T1000 (cell line): ENCODE results near the gene ACP2.

Experiments
- DNase-seq: peaks from one replicate; lab custom pipeline; 2025; ENCODE audit warnings: mixed read lengths; lab: John Stamatoyannopoulos, UW

The ACP2 gene

DNA sequence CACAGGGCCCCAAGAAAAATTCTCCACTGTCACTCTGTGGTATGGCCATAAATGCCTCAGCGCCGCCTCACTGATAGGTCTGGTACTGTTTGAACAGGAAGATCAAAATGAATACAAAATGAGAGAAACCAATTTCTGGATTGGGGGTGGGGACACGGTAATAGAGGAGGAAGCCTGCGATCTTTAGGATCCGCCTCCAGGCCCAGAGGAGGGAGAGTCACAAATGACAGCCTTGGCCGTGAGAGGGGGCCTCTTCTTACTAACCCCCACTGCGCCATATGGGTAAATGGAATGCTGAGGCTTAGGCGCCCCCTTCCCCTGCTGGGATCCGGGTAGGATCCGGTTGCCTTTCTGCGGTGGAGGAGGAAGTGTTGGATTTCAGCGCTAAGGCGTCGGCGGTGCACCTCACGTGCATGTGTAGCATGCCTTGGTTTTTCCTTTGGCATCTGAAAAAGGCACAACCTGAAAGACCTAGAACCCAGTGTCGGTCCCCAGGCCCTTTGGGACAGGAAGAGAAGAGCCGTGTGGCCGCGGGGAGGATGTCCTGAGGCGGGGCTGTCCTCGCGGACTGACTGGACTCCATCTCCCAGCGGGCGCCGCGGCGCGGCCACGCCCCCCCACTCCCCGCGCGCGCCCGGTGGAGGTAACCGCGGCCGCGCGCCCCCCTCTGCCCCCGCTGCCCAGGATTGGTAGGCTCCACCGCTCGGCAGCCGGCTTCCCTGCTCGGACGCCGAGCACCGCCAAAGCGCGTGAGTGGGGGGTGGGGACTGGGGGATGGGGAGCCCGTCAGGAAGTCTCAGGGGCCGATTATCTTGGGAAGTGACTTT lies 20.6 kb upstream of the ACP2 start:
- peak; percentile 62 for DNase-seq

DNA sequence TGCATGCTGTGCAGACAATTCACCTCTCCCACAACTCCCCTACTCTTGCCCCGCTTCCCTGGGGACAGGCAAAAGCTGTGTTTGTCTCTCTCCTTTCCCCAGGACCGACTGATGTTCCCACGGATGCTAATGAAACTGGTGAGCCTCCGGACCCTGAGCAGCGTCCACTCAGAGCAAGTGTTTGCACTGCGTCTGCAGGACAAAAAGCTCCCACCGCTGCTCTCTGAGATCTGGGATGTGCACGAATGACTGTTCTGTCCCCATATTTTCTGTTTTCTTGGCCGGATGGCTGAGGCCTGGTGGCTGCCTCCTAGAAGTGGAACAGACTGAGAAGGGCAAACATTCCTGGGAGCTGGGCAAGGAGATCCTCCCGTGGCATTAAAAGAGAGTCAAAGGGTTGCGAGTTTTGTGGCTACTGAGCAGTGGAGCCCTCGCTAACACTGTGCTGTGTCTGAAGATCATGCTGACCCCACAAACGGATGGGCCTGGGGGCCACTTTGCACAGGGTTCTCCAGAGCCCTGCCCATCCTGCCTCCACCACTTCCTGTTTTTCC lies 19.9 kb upstream of the ACP2 start:
- no peak for DNase-seq

DNA sequence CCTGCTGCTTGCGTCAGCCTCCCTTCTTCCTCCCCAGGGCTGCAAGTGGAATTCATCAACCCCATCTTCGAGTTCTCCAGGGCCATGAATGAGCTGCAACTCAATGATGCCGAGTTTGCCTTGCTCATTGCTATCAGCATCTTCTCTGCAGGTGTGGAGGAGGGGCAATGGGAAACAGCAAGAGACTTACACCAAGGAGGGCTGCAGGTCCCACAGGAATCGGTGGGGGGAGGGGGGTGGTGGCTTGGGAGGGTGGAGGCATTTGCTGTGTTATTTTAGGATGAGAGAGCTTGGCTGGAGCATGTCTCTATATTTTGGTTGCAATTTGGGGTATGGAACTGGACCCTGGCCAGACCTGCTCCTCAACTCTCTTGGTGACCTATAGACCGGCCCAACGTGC lies 19.3 kb upstream of the ACP2 start:
- DNase-seq, result no peak

DNA sequence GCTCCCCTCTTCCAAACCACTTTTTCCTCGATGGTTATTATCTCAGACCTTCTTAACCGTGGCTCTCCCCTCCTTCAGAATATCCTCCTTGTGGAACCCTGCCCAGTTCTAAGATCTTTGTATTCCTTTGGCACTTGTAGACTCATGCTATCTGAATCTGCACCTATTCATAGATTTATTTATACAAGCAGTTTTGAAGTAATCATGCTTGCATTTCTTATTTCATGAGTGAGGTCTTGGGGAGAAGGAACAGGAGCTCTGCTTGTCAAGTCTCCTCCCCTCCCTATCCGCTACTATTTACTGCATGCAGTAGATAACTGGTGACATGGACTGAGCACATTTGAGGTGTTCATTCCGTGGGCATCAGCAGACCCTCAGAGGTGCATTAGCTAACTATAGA lies 15.9 kb upstream of the ACP2 start:
- DNase-seq, result no peak

DNA sequence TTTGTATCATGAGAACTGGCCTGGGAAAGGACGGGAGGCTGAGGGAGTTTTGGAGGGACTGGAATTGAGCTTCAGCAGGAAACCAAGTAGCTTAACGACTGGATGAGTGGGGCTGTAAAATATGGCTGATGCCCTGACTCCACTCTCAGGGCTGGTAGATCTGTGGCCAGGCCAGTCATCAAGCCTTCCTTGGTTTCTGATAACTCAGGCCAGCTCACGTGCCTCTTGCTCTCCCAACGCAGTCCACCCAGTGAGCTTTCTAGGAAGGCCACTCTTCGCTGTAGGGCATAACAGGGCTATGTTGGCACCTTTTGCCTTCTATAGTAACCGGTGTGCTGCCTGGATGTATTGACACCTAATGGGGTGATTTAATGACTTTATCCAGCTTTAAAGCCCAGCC lies 15.5 kb upstream of the ACP2 start:
- DNase-seq, result no peak

DNA sequence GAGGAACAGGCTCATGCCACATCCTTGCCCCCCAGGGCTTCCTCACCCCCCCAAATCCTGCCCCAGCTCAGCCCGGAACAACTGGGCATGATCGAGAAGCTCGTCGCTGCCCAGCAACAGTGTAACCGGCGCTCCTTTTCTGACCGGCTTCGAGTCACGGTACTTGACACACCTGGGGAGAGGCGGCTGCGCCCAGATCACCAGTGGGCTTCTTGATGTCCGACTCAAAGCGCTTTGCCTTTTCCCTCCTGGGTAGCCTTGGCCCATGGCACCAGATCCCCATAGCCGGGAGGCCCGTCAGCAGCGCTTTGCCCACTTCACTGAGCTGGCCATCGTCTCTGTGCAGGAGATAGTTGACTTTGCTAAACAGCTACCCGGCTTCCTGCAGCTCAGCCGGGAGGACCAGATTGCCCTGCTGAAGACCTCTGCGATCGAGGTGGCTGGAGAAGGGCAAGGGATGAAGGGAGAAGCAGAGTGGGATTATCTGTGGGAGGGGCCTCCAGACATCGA lies 12.7 kb upstream of the ACP2 start:
- DNase-seq, result no peak

DNA sequence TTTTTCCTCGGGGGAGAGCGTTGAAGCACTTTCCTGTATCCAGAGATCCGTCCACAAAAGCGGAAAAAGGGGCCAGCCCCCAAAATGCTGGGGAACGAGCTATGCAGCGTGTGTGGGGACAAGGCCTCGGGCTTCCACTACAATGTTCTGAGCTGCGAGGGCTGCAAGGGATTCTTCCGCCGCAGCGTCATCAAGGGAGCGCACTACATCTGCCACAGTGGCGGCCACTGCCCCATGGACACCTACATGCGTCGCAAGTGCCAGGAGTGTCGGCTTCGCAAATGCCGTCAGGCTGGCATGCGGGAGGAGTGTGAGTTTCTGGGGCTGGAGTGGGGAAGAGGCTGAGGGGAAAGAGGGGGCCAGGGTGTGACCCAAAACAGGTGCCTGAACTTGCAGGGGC lies 11.8 kb upstream of the ACP2 start:
- DNase-seq, result no peak

DNA sequence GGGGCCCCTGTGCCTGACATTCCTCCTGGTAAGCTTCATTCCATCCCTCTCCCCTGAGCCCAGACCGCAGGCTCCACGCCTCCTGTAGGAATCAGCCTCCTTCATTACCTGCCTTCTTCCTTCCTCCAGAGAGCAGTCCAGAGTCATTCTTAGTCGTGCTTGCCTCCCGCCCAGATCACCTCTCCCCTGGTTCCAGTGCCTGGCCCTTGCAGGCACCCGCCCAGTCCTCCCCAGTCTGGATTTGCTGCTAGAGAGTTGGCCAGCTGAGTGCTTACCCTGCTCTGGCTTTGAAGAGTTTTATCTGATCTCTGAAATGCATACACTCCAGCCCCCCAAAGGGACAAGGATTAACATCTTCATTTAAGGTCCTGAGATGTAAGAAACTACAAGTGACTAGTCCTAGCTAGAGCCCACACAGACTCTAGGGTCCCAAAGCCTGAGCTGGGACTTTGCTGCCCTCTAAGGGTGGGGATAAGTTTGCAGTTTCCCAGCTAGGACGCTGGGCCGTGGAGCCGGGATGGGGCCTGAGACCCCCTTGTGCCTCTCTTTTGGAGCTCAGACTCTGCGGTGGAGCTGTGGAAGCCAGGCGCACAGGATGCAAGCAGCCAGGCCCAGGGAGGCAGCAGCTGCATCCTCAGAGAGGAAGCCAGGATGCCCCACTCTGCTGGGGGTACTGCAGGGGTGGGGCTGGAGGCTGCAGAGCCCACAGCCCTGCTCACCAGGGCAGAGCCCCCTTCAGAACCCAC lies 10.8 kb upstream of the ACP2 start:
- no peak for DNase-seq

DNA sequence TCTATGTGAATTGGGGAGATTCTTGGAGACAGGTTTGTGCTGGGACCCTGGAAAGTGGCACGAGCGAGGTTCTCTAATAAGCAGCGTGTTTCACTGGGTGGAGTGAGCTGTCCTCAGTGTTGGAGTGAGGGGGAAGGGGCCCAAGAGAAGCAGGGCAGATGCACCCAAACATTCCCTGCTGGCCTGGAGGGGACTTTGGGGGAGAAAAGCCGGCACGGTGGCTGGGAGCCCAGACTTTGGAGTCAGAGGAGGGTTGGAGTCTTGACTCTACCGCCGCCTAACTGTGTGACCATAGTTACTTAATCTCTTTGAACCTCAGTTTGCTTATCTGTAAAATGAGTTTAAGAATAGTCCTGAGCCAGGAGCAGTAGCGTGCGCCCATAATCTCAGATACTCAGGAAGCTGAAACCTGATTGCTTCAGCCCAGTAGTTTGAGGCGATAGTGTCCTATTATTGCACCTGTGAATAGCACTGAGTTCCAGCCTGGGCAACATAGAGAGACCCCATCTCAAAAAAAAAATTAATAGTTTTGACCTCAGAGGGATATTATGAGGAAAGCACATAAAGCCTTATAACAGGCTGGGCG lies 9.8 kb upstream of the ACP2 start:
- DNase-seq, result no peak

DNA sequence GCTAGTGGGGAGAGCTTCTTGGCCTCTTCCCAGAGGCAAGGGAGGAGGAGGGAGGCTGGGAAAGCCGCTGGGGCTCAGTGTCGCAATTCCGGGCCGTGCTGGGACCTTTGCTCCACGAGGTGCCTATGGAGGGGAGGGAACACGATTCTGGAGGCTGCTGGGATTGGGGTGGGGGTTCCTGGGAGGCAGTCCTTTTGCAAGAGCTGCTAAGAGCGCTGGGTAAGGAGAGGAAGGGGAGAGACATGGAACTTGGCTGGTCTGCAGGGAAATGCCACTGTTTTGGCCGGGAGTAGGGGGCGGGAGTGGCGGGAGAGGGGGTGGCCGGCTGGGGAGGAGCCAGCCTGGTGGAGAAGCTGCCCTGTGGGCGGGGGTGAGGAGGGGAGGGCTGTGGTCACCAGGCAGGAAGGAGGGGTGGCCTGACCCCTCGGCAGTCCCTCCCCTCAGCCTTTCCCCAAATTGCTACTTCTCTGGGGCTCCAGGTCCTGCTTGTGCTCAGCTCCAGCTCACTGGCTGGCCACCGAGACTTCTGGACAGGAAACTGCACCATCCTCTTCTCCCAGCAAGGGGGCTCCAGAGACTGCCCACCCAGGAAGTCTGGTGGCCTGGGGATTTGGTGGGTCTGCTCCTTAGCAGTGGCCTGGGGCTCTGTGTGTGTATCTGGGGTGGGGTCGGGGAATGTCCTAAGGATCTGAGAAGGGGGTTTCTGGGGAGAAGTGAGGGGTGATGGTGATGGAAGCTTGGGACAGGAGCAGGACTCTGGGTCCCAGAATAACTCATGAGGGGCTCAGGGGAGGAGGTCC lies 9.1 kb upstream of the ACP2 start, which contains the start of gene NR1H3:
Gene NR1H3 (plus strand): TSS at position 480 of the 800 bp plus-strand sequence. CDS start 1,221 bp downstream, outside the sequence.
- DNase-seq, result peak; percentile 21

DNA sequence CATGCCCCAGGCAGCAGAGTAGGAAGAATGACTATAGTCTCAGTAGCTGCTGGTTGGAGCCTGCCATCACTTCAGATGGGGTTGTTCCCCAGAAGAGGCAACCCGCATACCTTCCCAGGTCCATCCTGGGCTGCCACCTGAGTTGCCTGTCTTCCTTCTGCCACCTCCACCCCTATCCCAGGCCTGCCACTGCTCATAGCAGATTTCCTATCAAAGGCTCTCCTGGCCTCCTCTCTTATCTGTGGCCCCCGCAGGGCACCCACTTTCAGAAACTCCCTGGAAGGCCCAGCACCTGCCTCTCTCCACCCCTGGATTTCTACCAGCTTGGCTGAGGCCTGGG lies 8.5 kb upstream of the ACP2 start:
- DNase-seq, result no peak

DNA sequence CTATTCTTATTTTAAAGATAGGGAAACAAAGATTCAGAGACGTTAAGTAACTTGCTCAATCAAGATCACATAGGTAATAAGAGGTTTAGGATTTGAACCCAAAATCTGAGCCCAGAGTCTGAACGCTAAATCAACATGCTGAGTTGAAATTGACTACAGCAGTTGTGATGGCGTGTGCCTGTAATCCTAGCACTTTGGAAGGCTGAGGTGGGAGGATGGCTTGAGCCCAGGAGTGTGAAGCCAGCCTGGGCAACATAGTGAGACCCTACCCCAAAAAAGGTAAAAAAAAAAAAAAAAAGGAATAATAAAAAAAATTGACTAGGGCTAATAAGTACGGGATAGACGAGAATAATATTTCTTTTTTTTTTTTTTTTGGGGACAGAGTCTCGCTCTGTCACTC lies 7.8 kb upstream of the ACP2 start:
- no peak for DNase-seq

DNA sequence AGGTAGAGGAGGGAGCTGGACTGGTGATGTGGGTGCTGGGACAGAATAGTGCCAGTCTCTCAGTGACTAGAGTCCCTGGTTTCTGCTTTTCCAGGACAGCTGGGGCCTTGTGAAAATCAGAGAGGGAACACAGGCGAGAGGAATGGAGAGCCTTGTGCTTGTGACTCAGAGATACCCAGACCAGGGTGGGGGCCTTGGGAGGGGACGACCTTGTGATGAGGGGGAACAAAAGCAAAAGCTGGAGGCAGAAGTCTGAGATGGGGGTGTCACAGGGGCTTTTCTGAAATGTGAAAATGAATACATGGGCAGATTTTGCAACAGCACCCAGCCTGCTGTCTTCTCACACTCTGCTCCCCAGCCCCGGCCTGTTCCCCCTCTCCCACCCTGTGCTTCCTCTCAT lies 5.8 kb upstream of the ACP2 start:
- DNase-seq, result no peak

DNA sequence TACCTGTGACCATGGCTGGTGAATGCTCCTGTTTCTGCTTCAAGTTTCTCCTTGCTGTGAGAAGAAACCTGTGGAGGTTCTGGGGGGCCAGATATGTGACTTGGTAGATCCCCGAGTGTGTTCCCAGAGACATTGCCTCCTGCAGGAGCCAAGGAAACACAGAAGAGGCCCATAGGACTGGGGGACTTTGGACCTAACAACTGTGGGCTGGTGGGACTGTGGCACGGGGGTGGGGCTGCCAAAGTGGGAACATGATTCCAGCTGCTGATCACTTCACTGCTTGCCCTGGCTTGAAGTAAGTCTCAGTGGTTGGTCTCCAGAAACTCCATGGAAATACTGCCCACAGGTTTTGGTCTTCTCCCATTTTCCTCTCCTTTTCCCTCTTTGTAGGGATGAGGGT lies 5.0 kb upstream of the ACP2 start:
- no peak for DNase-seq

DNA sequence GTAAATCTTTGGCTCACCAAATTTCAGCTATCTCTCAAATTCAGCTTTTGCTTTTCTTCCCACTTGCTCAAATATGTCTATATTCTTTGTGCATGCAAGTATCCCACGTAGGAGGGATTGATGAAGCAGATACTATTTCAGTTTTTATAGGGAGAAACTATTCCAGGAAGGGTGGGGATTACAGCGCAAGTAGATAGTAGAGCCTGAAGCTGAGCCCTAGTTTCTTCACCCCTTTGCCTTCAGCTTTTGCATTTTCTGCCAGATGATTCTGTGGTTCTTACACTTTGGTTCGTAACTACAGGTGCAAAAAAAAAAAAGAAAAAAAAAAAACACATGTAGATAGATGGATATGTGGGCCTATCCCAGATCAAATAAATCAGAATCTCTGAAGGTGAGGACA lies 3.1 kb upstream of the ACP2 start:
- no peak for DNase-seq

DNA sequence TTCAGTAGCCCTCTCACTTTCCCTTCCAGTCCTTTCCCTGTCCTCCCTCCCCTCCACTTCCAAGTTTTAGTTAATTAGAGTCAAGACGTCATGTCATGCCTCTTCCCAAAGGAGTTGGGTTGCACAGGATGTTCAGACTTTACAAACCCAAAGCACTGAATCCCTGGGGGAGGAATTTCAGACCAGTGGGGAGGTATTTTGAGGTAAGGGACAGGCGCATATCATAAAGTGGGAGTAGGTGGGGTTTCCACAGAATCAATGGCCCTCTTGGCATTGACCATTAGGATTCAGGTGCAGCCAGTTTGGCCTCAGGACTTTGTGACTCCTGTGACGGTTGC lies 733 bp upstream of the ACP2 start:
- DNase-seq, result no peak

DNA sequence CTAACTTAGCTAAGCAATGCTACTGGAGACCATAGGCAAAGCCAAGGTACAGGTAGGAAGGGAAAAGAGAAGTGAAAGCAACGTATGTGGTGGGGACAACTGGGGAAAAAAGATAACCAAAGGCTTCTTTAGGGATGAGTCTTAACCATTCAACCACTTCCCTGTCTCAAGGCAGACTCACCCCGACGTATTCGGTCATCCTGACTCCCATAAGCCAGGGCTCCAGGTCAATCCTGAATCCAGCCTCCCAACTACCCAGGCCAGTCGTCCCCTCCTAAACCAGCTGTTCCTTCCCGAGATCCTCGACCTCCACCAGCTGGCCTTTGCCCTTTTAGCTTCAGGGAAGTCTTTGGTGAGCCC lies 330 bp downstream of the ACP2 start:
- no peak for DNase-seq

DNA sequence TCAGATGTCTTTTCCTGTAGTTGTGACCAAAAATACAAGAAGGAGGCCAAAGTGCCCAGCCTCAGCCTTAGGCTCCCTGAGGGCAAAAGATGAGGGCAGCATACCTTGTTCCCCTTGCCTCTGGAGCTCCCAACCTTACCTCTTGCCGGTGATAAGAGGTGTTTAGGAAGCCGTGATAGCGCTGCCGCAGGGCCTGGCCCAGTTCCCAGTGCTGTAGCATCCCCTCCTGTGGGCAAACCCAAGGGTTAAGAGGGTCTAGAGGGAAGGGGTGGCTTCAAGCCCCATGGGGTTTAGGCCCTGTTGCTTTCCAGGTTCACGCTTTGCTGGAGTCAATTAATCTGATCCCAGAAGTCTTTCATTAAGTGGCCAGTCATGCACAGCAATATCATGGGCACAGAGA lies 1.1 kb downstream of the ACP2 start:
- DNase-seq, result no peak

DNA sequence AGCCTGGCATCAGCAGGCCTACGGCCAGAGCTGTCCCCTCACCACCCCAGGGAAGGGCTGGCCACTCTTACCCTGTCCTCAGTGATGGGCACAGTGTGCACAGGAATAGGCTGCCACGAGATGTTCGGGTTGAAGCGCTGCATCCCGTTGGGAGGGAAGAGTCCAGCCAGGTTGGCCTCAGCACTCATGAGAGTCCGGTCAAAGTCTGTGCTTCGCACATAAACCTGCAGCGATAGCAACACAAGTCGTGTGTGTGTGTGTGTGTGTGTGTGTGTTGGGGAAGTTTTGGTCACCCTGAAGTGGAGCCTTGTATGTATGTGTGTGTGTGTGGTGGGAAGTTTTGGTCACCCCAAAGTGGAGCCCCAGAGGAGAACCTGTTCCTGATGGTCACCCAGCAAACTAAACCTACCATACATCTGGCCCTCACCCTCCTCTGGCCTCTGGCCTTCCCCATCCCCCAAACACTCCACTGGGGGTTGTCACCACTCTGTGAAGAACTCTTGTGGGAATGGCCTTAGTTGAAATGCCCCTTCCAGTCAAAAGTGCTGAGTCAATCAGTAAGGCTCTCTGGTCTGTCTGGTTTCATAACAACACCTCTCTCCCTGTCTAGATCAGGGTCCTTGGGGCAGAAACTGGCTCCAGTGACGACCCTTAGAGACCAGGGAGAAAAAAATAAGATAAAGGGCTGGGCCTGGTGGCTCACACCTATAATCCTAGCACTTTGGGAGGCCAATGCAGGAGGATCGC lies 2.8 kb downstream of the ACP2 start:
- DNase-seq, result no peak

DNA sequence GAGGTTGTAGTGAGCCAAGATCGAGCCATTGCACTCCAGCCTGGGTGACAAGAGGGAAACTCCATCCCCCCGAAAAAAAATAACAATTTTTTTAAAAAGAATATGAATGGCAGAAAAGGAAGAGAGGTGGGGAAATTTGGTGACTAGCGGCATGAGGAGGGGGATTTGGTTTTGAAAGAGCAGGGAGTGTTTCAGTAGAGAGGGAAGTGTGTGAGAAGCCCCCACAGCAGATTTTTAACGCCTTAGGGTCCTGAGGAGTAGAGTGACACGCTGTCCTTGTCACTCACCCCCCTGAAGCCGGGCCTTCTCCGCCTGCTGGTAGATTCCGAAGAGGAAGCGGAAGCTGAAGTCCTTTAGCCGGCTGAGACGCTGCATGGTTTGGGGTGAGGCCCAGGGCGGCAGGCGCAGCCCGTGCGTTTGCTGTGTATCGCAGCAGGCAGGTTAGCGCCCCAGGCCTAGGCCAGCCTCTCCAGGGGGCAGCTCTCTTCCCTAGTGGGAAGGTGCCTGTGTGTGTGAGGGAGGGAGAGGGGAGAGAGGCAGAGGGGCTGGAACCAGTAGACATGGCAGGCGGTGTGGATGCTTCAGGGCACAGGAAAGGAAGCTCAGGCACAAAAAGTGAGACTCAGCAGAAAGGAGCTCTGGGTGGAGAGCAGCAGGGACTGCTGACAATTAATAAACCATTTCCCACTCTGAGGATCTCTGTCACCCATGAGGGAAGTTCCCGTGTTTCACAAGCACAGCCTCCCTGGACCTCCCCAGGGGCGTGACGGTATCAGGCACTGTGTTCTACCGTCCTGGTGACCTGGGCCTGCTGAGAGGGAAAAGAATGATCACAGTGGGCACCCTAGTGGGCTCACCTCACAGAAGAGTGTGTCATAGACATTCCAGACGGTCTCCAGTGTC lies 3.9 kb downstream of the ACP2 start:
- no peak for DNase-seq
